ENCODE results near the gene TAF7.
"Not testable (repeated sequence)": the region's sequence is repeated elsewhere in the genome, so short reads cannot be mapped to it uniquely, and the experiment has no call there.

TAF7 gene, protein sequence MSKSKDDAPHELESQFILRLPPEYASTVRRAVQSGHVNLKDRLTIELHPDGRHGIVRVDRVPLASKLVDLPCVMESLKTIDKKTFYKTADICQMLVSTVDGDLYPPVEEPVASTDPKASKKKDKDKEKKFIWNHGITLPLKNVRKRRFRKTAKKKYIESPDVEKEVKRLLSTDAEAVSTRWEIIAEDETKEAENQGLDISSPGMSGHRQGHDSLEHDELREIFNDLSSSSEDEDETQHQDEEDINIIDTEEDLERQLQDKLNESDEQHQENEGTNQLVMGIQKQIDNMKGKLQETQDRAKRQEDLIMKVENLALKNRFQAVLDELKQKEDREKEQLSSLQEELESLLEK

DNA sequence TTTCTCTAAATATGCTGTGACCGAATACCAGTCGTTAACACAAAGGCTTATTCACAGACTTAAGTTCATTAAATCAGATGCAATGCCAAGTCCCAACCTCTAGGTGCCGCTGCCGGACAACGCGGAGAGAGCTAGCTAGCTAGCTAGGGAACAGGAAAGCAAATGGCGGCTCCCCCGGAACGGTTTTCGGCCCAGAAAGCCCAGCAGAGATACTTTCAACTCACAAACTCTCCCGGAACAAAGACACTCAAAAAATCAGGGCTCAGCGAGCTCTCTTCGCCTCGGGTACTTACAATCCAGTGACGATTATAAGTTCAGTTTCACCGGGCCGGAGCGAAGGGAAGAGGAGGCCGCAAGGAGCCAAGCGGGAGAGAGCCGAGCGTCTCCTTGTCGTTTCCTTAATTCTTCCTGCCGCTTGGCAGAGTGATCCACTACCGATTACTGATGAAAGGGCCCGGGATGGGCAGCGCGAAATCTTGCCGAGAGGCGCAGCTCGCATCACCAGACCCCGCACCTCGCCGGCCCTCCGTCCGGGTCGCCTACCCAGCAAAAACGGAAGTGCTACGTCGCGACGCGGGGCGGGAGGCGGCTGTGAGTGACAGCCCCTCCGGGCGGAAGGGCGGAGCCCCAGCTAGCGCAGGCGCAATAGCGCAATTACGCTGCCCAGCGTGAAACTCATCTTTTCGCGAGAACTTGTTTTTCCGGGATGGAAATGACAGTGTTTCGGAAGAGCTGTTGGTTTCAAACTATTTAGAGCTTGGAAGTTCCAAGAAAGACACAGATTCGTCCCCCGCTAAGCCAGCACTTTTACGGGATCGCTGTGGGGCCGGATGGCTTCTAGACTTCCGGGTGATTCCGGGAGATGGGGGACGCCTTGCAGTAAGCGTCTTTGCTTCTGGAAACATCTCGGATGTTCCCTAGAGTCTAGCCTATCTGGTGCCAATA, at the start of gene TAF7:
Gene TAF7 (minus strand): TSS at position 560 of the 945 bp plus-strand sequence. CDS start 740 bp downstream, outside the sequence.
- peak; percentile 95 for DNase-seq

DNA sequence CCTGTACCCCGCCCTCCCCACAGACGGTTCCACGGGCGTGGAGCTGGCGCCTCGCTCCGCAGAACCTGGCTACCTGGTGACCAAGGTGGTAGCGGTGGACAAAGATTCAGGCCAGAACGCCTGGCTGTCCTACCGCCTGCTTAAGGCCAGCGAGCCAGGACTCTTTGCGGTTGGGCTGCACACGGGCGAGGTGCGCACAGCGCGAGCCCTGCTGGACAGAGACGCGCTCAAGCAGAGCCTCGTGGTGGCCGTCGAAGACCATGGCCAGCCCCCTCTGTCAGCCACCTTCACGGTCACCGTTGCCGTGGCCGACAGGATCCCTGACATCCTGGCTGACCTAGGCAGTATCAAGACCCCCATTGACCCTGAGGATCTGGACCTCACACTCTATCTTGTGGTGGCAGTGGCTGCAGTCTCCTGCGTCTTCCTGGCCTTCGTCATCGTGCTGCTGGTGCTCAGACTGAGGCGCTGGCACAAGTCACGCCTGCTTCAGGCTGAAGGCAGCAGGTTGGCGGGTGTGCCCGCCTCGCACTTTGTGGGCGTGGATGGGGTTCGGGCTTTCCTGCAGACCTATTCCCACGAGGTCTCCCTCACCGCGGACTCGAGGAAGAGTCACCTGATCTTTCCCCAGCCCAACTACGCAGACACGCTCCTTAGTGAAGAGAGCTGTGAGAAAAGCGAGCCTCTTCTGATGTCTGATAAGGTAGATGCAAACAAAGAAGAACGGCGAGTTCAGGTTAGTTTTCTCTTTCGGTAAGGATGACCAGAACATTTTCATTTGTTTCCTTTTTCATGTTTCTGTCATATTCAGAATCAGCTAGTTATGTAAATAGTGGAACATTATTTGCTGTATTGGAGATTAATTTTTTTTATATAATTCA, 45.7 kb upstream of the TAF7 start:
- no peak for DNase-seq

DNA sequence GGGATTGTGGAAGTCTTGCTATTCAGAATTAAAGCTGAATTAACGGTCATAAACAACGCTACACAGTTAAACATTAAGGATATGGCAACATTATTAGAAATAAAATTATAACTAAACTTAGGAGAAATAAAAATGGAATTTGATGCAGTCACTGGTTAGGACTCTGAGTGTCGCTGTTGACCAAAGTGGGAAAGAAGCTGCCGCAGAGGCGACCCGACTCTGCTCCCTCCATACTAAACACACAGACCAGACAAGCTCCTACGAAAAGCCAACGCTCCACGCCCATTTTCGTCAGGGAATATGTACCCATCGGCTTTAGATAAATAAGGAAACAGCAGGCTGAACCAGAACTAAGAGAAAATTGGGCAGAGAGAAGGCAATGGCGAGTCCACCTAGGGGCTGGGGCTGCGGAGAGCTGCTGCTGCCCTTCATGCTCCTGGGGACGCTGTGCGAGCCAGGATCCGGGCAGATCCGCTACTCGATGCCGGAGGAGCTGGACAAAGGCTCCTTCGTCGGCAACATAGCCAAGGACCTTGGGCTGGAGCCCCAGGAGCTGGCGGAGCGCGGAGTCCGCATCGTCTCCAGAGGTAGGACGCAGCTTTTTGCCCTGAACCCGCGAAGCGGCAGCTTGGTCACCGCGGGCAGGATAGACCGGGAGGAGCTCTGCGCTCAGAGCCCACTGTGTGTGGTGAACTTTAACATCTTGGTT, 43.5 kb upstream of the TAF7 start, which contains the start of gene PCDHGA5:
Gene PCDHGA5 (plus strand): TSS at position 211 of the 709 bp plus-strand sequence. CDS start 169 bp downstream, at position 380.
- no peak for DNase-seq

DNA sequence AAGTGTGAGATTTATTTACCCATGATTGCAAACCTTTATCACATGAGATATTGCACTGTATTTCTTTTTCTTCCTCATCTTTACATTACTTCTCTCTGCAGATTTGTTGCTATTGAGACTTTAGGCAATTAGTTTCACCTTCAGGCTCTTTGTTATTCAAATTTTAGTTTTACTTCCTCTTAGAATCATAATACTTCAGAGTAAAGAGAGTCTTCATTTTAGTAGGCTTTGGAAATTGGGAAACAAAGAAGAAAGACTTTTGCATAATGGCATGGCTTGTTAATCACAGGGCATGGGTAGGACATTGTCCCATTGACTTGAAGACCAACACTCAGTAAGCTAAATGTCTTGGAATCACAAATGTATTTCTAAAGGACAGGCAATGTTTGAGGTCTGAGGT, 42.1 kb upstream of the TAF7 start:
- DNase-seq = no peak

DNA sequence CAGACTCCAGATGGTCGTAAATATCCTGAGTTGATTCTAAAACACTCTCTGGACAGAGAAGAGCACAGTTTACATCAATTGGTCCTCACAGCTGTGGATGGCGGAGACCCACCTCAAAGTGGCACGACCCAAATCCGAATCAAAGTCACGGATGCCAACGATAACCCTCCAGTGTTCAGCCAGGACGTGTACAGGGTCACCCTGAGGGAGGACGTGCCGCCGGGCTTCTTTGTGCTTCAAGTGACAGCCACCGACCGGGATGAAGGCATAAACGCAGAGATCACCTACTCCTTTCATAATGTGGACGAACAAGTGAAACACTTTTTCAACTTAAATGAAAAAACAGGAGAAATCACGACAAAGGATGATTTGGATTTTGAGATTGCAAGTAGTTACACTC, 40.1 kb upstream of the TAF7 start:
- no peak for DNase-seq

DNA sequence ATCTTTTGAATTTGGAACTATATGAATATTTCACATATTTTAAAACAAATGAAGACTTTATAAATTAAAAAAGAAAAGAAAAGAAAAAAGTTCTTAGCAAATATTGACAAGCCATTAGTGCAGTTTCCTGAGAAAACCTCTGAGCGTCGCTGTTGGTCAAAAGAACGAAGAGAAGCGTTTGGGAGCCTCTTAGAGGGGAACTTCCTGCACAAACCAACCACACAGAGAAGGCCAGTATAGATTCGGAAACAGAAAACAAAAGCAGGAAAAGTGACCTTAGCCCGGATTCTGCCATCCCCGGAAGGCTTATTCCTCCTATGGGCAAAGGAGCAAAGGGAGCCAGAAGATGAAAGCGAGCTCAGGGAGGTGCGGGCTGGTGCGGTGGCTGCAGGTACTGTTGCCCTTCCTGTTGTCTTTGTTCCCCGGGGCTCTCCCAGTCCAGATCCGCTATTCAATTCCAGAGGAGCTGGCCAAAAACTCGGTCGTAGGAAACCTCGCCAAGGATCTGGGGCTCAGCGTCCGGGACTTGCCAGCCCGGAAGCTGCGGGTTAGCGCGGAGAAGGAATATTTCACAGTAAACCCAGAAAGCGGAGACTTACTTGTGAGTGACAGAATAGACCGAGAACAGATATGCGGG, 39.3 kb upstream of the TAF7 start, which contains the start of gene PCDHGB2:
Gene PCDHGB2 (plus strand): TSS at position 205 of the 637 bp plus-strand sequence. CDS start 142 bp downstream, at position 347.
- DNase-seq = no peak

DNA sequence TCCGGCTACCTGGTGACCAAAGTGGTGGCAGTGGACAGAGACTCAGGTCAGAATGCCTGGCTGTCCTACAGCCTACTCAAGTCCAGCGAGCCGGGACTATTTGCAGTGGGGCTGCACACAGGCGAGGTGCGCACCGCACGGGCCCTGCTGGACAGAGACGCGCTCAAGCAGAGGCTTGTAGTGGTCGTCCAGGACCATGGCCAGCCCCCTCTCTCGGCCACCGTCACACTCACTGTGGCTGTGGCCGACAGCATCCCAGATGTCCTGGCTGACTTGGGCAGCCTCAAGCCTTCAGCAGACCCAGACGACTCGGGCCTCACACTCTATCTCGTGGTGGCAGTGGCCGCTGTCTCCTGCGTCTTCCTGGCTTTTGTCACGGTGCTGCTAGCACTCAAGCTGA, 36.4 kb upstream of the TAF7 start:
- DNase-seq = no peak

DNA sequence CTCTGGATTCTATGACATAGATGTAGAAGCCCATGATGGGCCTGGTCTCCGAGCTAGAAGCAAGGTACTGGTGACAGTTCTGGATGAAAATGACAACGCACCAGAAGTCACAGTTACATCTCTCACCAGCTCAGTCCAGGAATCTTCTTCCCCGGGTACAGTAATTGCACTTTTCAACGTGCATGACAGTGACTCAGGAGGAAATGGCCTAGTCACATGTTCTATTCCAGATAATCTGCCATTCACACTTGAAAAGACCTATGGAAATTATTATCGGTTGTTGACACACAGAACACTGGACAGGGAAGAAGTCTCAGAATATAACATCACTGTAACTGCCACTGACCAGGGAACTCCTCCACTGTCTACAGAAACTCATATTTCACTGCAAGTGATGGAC, 35.5 kb upstream of the TAF7 start:
- no peak for DNase-seq

DNA sequence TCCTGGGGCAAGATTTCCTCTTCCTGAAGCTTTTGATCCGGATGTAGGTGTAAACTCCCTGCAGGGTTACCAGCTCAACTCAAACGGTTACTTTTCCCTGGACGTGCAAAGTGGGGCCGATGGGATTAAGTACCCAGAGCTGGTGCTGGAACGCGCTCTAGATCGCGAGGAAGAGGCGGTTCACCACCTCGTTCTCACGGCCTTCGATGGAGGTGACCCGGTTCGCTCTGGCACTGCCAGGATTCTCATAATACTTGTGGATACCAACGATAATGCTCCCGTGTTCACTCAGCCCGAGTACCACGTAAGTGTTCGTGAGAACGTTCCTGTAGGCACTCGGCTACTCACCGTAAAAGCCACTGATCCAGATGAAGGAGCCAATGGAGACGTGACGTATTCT, 35.1 kb upstream of the TAF7 start:
- no peak for DNase-seq

DNA sequence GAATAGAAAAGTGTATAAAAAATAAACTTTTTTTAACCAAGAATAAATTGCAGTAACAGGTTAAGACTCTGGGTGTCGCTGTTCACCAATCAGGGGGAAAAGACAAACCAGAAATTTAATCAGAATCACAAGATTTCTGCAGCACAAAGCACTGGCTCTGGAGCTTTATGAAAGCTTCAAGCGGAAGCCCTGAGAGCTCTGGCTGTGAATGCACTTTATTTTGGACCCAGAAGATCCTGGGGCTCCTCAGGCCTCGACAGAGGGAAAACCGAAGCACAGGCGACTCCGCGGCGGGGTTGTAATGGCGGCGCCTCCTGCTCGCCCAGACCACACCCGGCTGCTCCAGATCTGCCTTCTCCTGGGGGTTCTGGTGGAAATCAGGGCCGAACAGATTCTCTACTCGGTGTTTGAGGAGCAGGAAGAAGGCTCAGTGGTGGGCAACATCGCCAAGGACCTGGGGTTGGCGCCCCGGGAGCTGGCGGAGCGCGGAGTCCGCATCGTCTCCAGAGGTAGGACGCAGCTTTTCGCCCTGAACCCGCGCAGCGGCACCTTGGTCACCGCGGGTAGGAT, 34.4 kb upstream of the TAF7 start, which contains the start of gene PCDHGA4:
Gene PCDHGA4 (plus strand): TSS at position 122 of the 570 bp plus-strand sequence. CDS start 87 bp downstream, at position 209.
- DNase-seq = no peak

DNA sequence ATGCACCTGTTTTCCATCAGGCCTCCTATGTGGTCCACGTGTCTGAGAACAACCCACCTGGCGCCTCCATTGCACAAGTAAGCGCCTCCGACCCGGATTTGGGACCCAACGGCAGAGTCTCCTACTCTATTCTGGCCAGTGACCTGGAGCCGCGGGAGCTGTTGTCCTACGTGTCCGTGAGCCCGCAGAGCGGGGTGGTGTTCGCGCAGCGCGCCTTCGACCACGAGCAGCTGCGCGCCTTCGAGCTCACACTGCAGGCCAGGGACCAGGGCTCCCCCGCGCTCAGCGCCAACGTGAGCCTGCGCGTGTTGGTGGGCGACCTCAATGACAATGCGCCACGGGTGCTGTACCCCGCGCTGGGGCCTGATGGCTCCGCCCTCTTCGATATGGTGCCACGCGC, 31.0 kb upstream of the TAF7 start:
- no peak for DNase-seq

DNA sequence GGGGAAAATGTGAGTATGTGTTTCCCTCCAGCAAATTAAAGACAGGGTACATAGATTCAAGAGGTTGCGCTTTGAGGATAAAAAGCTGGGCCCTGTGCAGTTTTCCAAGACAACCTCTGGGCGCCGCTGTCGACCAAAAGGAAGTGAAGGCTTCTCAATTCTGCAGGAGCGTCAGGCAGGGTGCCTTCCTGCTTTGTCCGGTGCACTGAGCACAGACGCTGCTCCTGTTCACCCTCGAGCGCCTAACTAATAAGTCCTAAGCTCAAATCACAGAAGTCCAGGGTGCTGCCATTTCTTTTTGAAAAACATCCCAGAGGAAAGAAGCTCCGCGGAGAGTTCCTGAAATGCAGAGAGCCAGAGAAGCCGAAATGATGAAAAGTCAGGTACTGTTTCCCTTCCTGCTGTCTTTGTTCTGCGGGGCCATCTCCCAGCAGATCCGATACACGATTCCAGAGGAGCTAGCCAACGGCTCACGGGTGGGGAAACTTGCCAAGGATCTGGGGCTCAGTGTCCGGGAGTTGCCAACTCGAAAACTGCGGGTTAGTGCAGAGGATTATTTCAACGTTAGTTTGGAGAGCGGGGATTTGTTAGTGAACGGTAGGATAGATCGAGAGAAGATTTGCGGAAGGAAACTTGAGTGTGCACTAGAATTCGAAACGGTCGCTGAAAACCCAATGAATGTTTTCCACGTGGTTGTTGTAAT, 29.5 kb upstream of the TAF7 start, which contains the start of gene PCDHGB1:
Gene PCDHGB1 (plus strand): TSS at position 183 of the 703 bp plus-strand sequence. CDS start 162 bp downstream, at position 345.
- DNase-seq = peak; percentile 73

DNA sequence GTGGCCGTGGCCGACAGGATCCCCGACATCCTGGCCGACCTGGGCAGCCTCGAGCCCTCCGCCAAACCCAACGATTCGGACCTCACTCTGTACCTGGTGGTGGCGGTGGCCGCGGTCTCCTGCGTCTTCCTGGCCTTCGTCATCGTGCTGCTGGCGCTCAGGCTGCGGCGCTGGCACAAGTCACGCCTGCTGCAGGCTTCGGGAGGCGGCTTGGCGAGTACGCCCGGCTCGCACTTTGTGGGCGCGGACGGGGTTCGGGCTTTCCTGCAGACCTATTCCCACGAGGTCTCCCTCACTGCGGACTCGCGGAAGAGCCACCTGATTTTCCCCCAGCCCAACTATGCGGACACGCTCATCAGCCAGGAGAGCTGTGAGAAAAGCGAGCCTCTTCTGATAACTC, 25.4 kb upstream of the TAF7 start:
- not testable (repeated sequence) for DNase-seq

DNA sequence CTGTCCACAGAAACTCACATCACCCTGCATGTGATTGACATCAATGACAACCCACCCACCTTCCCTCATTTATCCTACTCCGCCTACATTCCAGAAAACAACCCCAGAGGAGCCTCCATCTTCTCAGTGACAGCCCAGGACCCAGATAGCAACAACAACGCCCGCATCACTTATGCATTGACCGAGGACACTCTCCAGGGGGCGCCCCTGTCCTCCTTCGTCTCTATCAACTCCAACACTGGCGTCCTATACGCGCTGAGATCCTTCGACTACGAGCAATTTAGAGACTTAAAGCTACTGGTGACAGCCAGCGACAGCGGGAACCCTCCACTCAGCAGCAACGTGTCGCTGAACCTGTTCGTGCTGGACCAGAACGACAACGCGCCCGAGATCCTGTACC, 24.7 kb upstream of the TAF7 start:
- DNase-seq = no peak

DNA sequence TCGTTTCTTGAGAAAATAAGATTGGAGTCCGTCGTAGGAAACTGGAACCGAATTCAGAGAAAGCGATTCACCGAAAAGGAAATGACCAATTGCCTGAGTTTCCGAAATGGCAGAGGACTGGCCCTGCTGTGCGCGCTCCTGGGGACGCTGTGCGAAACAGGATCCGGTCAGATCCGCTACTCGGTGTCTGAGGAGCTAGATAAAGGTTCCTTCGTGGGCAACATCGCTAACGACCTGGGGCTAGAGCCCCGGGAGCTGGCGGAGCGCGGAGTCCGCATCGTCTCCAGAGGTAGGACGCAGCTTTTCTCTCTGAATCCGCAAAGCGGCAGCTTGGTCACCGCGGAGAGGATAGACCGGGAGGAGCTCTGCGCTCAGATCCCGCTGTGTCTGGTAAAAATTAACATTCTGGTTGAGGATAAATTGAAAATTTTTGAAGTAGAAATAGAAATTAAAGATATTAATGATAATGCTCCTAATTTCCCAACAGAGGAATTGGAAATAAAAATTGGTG, 23.4 kb upstream of the TAF7 start:
- DNase-seq = no peak

DNA sequence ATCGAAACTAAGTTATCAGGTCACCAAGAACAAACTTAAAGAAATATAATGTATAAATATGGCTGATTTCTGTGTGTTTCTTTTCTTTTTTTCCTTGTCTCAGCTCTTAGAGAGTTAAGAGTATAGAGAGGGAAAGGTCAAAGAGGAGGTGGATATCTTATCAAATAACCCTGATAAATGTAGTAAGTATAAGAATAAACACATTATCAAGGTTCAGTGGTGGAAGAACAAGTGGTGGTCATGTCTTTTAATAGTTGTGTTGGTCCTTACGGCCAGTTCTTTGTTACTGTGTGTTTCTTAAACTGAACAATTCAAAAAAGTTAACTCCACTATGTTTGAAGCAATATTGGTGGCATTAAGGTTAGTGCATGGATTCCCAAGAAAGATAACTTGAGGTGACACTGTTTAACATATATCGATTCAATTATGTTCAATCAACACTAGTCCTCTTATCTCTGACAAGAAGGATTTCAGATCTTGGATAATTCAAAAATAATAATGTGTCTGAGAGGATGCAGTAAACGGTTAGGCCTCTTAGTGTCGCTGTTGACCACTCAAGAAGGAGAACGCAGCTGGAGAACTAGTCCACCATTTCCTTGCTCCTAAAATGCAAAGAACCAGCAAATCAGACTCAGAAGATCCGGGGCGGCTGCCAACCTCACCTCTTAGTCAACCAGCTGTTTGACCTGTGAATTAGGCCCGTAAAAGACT, 22.8 kb upstream of the TAF7 start, which contains the start of gene PCDHGA3:
Gene PCDHGA3 (plus strand): TSS at position 588 of the 711 bp plus-strand sequence. CDS start 205 bp downstream, outside the sequence.
- no peak for DNase-seq

DNA sequence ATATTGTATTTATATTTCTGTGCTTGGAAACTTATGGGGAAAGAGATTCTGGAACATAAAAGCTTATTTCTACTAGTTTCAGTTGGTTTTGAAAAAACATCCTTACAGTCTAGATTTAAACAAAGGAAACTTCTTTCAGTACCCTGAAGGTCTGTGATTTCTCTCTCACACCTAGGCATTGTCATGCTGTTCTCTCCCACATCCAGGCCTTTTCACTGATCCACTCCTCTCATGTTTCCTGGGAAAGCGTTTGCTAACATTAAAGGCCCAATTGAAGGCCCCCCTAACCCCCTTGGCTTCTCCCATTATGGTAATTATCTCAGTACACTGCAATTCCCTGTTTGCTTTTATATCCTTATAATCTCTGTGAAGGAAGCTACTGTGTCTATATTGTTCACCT, 22.2 kb upstream of the TAF7 start:
- DNase-seq = no peak

DNA sequence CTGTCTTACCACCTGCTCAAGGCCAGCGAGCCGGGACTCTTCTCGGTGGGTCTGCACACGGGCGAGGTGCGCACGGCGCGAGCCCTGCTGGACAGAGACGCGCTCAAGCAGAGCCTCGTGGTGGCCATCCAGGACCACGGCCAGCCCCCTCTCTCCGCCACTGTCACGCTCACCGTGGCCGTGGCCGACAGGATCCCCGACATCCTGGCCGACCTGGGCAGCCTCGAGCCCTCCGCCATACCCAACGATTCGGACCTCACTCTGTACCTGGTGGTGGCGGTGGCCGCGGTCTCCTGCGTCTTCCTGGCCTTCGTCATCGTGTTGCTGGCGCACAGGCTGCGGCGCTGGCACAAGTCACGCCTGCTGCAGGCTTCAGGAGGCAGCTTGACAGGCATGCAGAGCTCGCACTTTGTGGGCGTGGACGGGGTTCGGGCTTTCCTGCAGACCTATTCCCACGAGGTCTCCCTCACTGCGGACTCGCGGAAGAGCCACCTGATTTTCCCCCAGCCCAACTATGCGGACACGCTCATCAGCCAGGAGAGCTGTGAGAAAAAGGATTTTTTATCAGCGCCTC, 20.3 kb upstream of the TAF7 start:
- DNase-seq = not testable (repeated sequence)

All from islet precursor cell (in vitro differentiated cells).